Psoas muscle (tissue), 8 donors: ENCODE measurements around the gene ZNF608. TPM values are rescaled to one million over a fixed set of nuclear protein-coding genes. Genes with fewer than 3 reads are reported as not detected.

ENCODE experiments used
- ATAC-seq, 4 donors: fragments of 200-7000 bp; cut with Tn5 transposase; one replicate each; pipeline ENCODE4 v1.9.1; 2020; ENCODE audit warnings: moderate library complexity in 3 of 4, mild to moderate bottlenecking in 2 of 4
- DNase-seq, 2 donors: peaks; one replicate each; pipeline ENCODE4 v3.0.0-alpha.2; 2020
- H3K27ac ChIP-seq: fragments of 200-600 bp; one replicate; pipeline ENCODE4 v1.8.0; 2022
- H3K27me3 ChIP-seq, 3 donors: fragments of 200-600 bp in 1 of 3; one replicate each; pipeline versions ENCODE4 v1.6.1 to v1.8.0; 2013 to 2022; ENCODE audit warnings: low read length in 2 of 3, mild to moderate bottlenecking in 2 of 3, moderate library complexity in 1 of 3; ENCODE audit not compliant: insufficient read depth in 3 of 3
- H3K36me3 ChIP-seq, 2 donors: fragments of 200-600 bp in 1 of 2; one replicate each; pipeline versions ENCODE4 v1.6.1 to v1.8.0; 2013 to 2022; ENCODE audit warnings: low read depth in 1 of 2, mild to moderate bottlenecking in 1 of 2, moderate library complexity in 1 of 2; ENCODE audit not compliant: insufficient read depth in 1 of 2
- H3K4me1 ChIP-seq: fragments of 200-600 bp; one replicate; pipeline ENCODE4 v1.8.0; 2022
- H3K4me3 ChIP-seq: fragments of 200-600 bp; one replicate; pipeline ENCODE4 v1.8.0; 2022; ENCODE audit warnings: mild to moderate bottlenecking
- H3K9me3 ChIP-seq: fragments of 200-600 bp; one replicate; pipeline ENCODE4 v1.8.0; 2022
- CTCF ChIP-seq: fragments of 200-600 bp; IDR thresholded peaks from one replicate; pipeline ENCODE4 v1.8.0; 2022; ENCODE audit warnings: antibody characterized with exemption
- WGBS, 3 donors: extraction: QIAGEN DNeasy Blood & Tissue Kit; methylation state at CpG; one replicate each; pipeline versions ENCODE4 v1.1.6 to v1.1.7; 2013; 5-methylcytosine and 5-hydroxymethylcytosine counted together
- intact Hi-C, 2 donors: fragments of 100-400 bp; cut with DNase I; formaldehyde crosslinking; loops; one replicate each; pipeline versions ENCODE4 v1.11.0 to v1.14.2; 2022
- polyA plus RNA-seq, 3 donors: library from polyadenylated mRNA; stranded (reverse); fragments of 200-250 nt; gene quantifications; one replicate each; pipeline ENCODE4 v1.2.3, GENCODE V29; 2013
- total RNA-seq, 4 donors: library from RNA; stranded (reverse); fragmentation: NEBNext Ultra II Directional in 2 of 4; extraction: Animal tissue kit (Norgen Biotek cat#: 25700) in 2 of 4; gene quantifications; one replicate each; pipeline versions ENCODE4 v1.2.1 to v1.2.4, GENCODE V29; 2021 to 2023
- donor health status: healthy with polysubstance abuse.
- donor health status: DM: no; HTN: no; CAD: no; lungs with moderate emphysema.
- donor health status: Bipolar disorder and iron deficiency.
- donor health status: healthy.
- donor health status: DM: yes; HTN: yes; CAD: no.
- donor health status: DM: no; HTN: no; CAD: no.
- donor health status: DM: no; HTN: no; CAD: no.
- donor health status: DM: yes; HTN: yes; CAD: no.

Gene ZNF608
- total and polyA plus RNA-seq, 7 donors: 1.6 to 11.7 (median 9.0) TPM

GRCh38 chr5:124701016-124701415 is 45.4 kb downstream of the ZNF608 start:
- TF ChIP-seq CTCF: no peak
- H3K27me3 ChIP-seq: no peaks in the 10 kb centered on the region
- H3K36me3 ChIP-seq: no peaks in the 10 kb centered on the region
- ATAC-seq: no peak
- intact Hi-C loops: loop anchor here in 1 of 2 donors (5.0 kb wide), 1 partner anchor 44 kb away; no protein-coding TSS in a partner anchor
- WGBS, 3 donors: 79 to 86% (median 81%) methylated on average over 9 of the region's 9 CpGs
- H3K27ac ChIP-seq: no peak overlapping the region
- H3K9me3 ChIP-seq: no peaks in the 10 kb centered on the region
- no peak overlapping the region for H3K4me3 ChIP-seq
- no peak for DNase-seq
- H3K4me1 ChIP-seq: peaks cover 44% of the 10 kb centered on the region

GRCh38 chr5:124700333-124700732 is 46.1 kb downstream of the ZNF608 start:
- peak; percentile 71 to 80 (median 76) for ATAC-seq
- Histone ChIP-seq H3K36me3 (no peaks in the 10 kb centered on the region), H3K27me3 (no peaks in the 10 kb centered on the region), H3K4me1 (peaks cover 37% of the 10 kb centered on the region), H3K27ac (peak overlapping the region; percentile 13), H3K4me3 (no peak overlapping the region), H3K9me3 (no peaks in the 10 kb centered on the region)
- DNase-seq: no peak
- no peak for TF ChIP-seq CTCF
- 29 to 45% (median 30%) methylated on average over 3 of the region's 3 CpGs for WGBS, 3 donors
- intact Hi-C loops: loop anchor here in 1 of 2 donors (5.0 kb wide), 1 partner anchor 43 kb away; no protein-coding TSS in a partner anchor

GRCh38 chr5:124698770-124699169 is 47.7 kb downstream of the ZNF608 start:
- intact Hi-C loops: no loop called here
- H3K9me3 ChIP-seq: no peaks in the 10 kb centered on the region
- H3K36me3 ChIP-seq: no peaks in the 10 kb centered on the region
- no peak for TF ChIP-seq CTCF
- DNase-seq (no peak), ATAC-seq (peak in 2 of 4 donors; percentile 50 to 62)
- H3K4me3 ChIP-seq: no peak overlapping the region
- H3K4me1 ChIP-seq: peaks cover 37% of the 10 kb centered on the region
- H3K27ac ChIP-seq: peak overlapping the region; percentile 37
- no peaks in the 10 kb centered on the region for H3K27me3 ChIP-seq
- WGBS, 3 donors: 67 to 83% (median 71%) methylated on average over 1 of the region's 1 CpG

- DNase-seq: no peak
- ATAC-seq: peak in 2 of 4 donors; percentile 19 to 35
- WGBS, 3 donors: 39 to 54% (median 41%) methylated on average over 4 of the region's 4 CpGs
- Histone ChIP-seq H3K36me3 (no peaks in the 10 kb centered on the region), H3K9me3 (no peaks in the 10 kb centered on the region), H3K27ac (peak overlapping the region; percentile 37), H3K27me3 (no peaks in the 10 kb centered on the region), H3K4me3 (no peak overlapping the region), H3K4me1 (peaks cover 37% of the 10 kb centered on the region)
- intact Hi-C loops: no loop called here
- TF ChIP-seq CTCF: no peak
Observed at GRCh38 chr5:124697933-124698591, 48.4 kb downstream of the ZNF608 start.
